ENCODE measurements around the gene VAV1. TPM values are rescaled to one million over a fixed set of nuclear protein-coding genes. Genes with fewer than 3 reads are reported as not detected.

VAV1 gene
- total and polyA plus RNA-seq, 9 of the 15 experiments (the other 6 are each of a cell fraction or from before 2014, with no cell fraction given): 0.46 to 20.1 (median 11.1) TPM

- Histone ChIP-seq H3K27me3 (ENCODE audit: control insufficient read depth in 2 of 2, insufficient read depth in 2 of 2, low read length in 2 of 2) (no peaks in the 10 kb centered on the region), H3K4me3 (no peak overlapping the region), H3K9ac (ENCODE audit: insufficient read depth in 1 of 2, low read depth in 2 of 2, low read length in 2 of 2) (peak overlapping the region in 1 of 2 experiments; percentile 77; a peak in 2 of 4 replicates), H3K9me1 (ENCODE audit: control insufficient read depth, insufficient read depth, low read length) (no peaks in the 10 kb centered on the region), H3K9me3 (replicated peaks; ENCODE audit: control insufficient read depth, insufficient read depth, low read depth, low read length) (no peaks in the 10 kb centered on the region), H3K36me3 (ENCODE audit: control insufficient read depth, insufficient read depth, low read length) (peaks cover 3% of the 10 kb centered on the region; the same call in 1 of the 3 replicates), H3K4me2 (ENCODE audit: insufficient read depth, low read length) (peak overlapping the region; percentile 14; the same call in 1 of the 2 replicates), H3K79me2 (ENCODE audit: control insufficient read depth, insufficient read depth, low read length) (peaks cover 22% of the 10 kb centered on the region), H3K27ac (ENCODE audit: extremely low read depth, low read depth, low read length) (no peak overlapping the region), H3K4me1 (replicated peaks in 1 of 2; ENCODE audit: control insufficient read depth in 2 of 2, insufficient read depth in 2 of 2, low read length in 2 of 2) (peaks cover 40 to 80% of the 10 kb centered on the region in 2 experiments), H2AFZ (ENCODE audit: low read depth, low read length) (peak overlapping the region; percentile 36; the same call in 1 of the 2 replicates), H4K20me1 (replicated peaks; ENCODE audit: control insufficient read depth, insufficient read depth, low read length) (no peaks in the 10 kb centered on the region)
- WGBS (ENCODE audit: insufficient coverage, low coverage, missing lambda C conversion rate): 10% methylated on average over 15 of the region's 20 CpGs
- ChIA-PET POLR2A (no interaction called here), CTCF (ENCODE audit: low intra/inter-chr PET ratio) (no interaction called here)
- in situ Hi-C loops (cut with MboI) (no loop called here), intact Hi-C loops (cut with micrococcal nuclease) (loop anchor here (10.0 kb wide), 1 partner anchor 219 kb away; no protein-coding TSS in a partner anchor)
- peak; percentile 76 for FAIRE-seq
- no TSS peak for BruUV-seq (replicated peaks)
- DNase-seq (ENCODE audit: extremely low read depth in 1 of 4, low spot score in 3 of 4): peak in 2 of 4 experiments; percentile 47 to 68
- no peak for ATAC-seq
- TF ChIP-seq ETV1 (tag; conservative IDR thresholded peaks at IDR 0.05; ENCODE audit: low read depth) (peak; percentile 26; the same call in 1 of the 2 replicates), HDAC2 (IDR thresholded peaks at IDR 0.05) (peak; percentile 15; the same call in 1 of the 2 replicates), ZNF280B (CRISPR knock-in tag; IDR thresholded peaks at IDR 0.05) (no peak), ZBTB11 (CRISPR knock-in tag; IDR thresholded peaks at IDR 0.05) (0 out of 6 replicates have a peak, but pooled peaks of 1 of the 3 experiments have one; percentile 39), PHTF2 (CRISPR knock-in tag; IDR thresholded peaks at IDR 0.05) (no peak), ZNF76 (CRISPR knock-in tag; IDR thresholded peaks at IDR 0.05; ENCODE audit: borderline replicate concordance) (no peak), SMARCC2 (IDR thresholded peaks at IDR 0.05; ENCODE audit: low read depth) (no peak), ZBTB7A (IDR thresholded peaks at IDR 0.05; ENCODE audit: borderline replicate concordance, control insufficient read depth, low read depth, low read length) (peak; percentile 54; the same call in 1 of the 2 replicates), ETS1 (conservative IDR thresholded peaks at IDR 0.05; ENCODE audit: control insufficient read depth, low read depth, low read length) (no peak), ARID1B (IDR thresholded peaks at IDR 0.05) (0 out of 2 replicates have a peak, but pooled peaks have one; percentile 40), PKNOX1 (IDR thresholded peaks at IDR 0.05) (0 out of 2 replicates have a peak, but pooled peaks have one; percentile 17), E2F3 (CRISPR knock-in tag; IDR thresholded peaks at IDR 0.05) (no peak), HSF4 (CRISPR knock-in tag; IDR thresholded peaks at IDR 0.05; ENCODE audit: borderline replicate concordance) (no peak)
These were observed 38.3 kb upstream of the VAV1 start for GRCh38 chr19:6734096-6734696.

Measured in K562 (cell line).